ENCODE results near the gene MGAT4C.

The MGAT4C gene

GRCh38 chr12:86265329-86265695, 9.1 kb upstream of the MGAT4C start:
- H3K4me3 ChIP-seq (ENCODE audit: low read depth, low read length), result no peak overlapping the region
- no peak for TF ChIP-seq CTCF (IDR thresholded peaks at IDR 0.05; ENCODE audit: low read depth, low read length)

DNA sequence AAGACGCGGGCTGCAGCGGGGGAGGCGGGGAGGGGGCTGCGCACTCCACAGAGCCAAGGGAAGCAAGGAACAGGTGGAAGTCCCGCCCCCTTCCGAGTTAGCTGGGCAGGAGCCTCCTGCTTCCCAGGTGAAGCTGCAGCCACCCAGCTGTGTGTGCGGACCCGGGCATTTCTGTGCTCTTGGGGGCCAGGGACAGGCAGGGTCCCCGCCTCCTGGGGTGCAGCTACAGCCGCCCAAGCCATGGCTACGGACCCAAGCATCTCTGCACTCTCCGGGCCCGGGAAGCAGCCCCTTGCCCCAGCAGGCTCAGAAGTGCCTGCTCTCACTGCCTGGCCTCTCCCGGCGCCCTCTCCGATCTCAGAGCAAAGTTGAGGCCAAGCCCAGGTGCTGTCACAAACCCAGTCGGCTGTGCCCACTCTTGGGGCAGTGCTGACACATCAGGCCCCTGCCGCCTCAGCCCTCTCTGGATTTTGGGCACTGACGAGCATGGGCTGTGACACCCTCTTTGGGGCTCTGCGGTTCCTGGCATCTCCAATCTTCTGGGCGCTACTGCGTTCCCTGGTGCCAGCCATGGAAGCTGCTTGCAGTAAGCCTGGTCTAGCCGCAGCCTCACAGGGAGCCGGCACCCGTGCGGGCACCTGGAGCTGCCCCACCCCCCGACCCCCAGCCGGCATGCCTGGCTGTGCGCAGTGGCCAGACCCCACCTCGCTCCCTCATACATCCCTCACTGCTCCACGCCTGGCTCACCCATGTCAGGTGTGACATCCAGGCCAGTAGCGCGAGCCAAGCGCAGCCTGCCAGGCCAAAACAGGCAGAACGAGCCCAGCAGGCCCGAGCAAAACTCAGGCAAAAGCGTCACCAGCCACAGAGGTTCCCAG, 8.5 kb upstream of the MGAT4C start:
- H3K4me3 ChIP-seq (ENCODE audit: low read depth, low read length), result no peak overlapping the region
- TF ChIP-seq CTCF (IDR thresholded peaks at IDR 0.05; ENCODE audit: low read depth, low read length), result no peak

- no peak overlapping the region for H3K4me3 ChIP-seq (ENCODE audit: low read depth, low read length)
Measured at GRCh38 chr12:86261578-86261977, 5.4 kb upstream of the MGAT4C start.

GRCh38 chr12:86261142-86261541, 5.0 kb upstream of the MGAT4C start:
- TF ChIP-seq CTCF (IDR thresholded peaks at IDR 0.05; ENCODE audit: low read depth, low read length), result no peak
- H3K4me3 ChIP-seq (ENCODE audit: low read depth, low read length), result no peak overlapping the region

More at GRCh38 chr12:86261578-86261977, 5.4 kb upstream of the MGAT4C start:
- no peak for TF ChIP-seq CTCF (IDR thresholded peaks at IDR 0.05; ENCODE audit: low read depth, low read length)

DNA sequence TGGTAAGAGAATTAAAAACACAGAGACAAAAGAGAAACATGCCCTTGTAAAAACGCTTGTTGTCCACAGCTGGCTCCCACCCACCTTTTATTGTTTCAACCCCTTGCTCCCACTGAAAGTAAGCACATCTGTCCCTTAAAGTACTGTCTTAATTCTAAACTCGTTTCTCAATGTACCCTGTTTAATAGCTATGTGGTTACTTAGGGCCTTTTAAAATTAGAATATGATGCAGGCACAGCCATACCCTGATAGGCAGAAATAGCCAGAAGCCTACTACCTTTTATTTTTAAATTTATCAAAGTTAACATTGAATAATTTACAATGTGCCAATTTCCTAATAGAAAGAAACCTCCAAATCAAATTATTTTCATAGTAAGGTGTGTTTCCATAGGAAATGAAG, 4.0 kb upstream of the MGAT4C start:
- no peak for TF ChIP-seq CTCF (IDR thresholded peaks at IDR 0.05; ENCODE audit: low read depth, low read length)
- no peak overlapping the region for H3K4me3 ChIP-seq (ENCODE audit: low read depth, low read length)

DNA sequence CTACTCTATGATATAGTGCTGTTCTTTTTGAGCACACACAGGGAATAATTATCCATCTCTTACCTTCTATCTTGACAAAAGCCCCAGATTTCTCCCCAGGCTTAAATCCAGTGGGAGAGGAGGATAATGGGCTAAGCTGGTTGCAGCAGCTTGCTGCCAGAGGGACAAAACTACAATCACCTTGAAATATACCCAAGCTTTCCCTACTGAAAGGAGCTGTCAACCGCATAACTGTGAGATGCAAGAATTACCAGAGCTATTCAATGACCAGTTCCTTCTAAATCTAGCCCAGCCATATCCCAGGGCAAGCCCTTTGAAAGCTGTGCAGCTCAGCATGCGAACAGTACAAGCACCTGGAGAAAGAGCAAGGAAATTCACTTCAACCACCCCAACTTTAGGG, 943 bp upstream of the MGAT4C start:
- TF ChIP-seq CTCF (IDR thresholded peaks at IDR 0.05; ENCODE audit: low read depth, low read length), result no peak
- H3K4me3 ChIP-seq (ENCODE audit: low read depth, low read length), result no peak overlapping the region

DNA sequence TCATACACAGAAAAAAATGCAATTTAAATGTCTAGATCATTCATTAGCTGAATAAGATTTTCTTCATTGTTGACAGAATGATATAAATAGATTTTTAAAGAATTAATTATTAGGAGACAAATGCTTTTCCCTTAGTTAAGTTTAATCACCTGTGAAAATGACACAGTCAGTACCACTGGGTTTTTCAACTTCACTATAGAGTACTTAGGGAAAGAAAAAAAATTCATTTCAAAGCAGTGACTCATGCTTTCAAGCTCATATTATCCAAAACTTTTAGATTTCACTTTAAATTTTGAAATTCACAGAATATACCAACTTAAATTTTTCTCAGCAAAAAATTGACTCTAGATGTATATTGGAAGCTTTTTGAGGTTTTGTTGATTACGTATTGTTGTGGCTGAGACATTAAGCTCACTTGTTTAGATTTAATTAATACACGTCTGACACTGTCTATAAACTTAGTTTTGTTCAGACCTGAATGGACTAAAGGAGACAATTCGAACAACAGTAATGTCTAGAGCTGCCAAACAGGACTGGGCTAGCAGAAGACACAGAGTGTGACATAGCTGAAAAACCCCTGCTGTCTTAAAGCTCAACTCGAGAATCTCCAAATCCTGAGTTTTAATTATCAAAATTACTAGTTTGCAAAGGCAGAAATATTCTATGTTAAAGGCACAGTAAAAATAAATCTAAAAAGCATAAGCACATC, 1.6 kb downstream of the MGAT4C start:
- no peak for TF ChIP-seq CTCF (IDR thresholded peaks at IDR 0.05; ENCODE audit: low read depth, low read length)
- no peak overlapping the region for H3K4me3 ChIP-seq (ENCODE audit: low read depth, low read length)

Measured in WI38 (cell line).